CD8-positive, alpha-beta memory T cell (primary cell): ENCODE data around the gene ARHGAP26. TPM values are rescaled to one million over a fixed set of nuclear protein-coding genes. Genes with fewer than 3 reads are reported as not detected.

Source experiments
- CTCF ChIA-PET: fragments of 350-600 bp; sonication (Branson Sonifier 250); formaldehyde crosslinking; loops from one replicate; lab custom pipeline; 2021; ENCODE audit warnings: antibody characterized with exemption; lab: Charles Lee
- POLR2A ChIA-PET: fragments of 350-600 bp; sonication (Branson Sonifier 250); formaldehyde crosslinking; loops from one replicate; lab custom pipeline; 2021; ENCODE audit warnings: antibody characterized with exemption; lab: Charles Lee
- DNase-seq, 5 donors: peaks; one replicate each; pipeline versions ENCODE4 v3.0.0 to v3.0.0-alpha.2; 2020 to 2022; ENCODE audit warnings: mixed read lengths in 1 of 5
- H3K27ac ChIP-seq: one replicate; pipeline ENCODE4 v1.7.0; 2013; ENCODE audit warnings: low read depth, mild to moderate bottlenecking, low read length, moderate library complexity
- H3K27me3 ChIP-seq: 2 replicates; pipeline ENCODE4 v1.7.0; 2013; ENCODE audit warnings: low read length, mild to moderate bottlenecking; ENCODE audit not compliant: insufficient read depth, poor library complexity, severe bottlenecking
- H3K36me3 ChIP-seq: 2 replicates; pipeline ENCODE4 v1.7.0; 2013; ENCODE audit warnings: mild to moderate bottlenecking, low read length, moderate library complexity; ENCODE audit not compliant: insufficient read depth
- H3K4me1 ChIP-seq: 2 replicates; pipeline ENCODE4 v1.7.0; 2013; ENCODE audit warnings: mild to moderate bottlenecking, low read length, moderate library complexity; ENCODE audit not compliant: insufficient read depth
- H3K4me3 ChIP-seq: 2 replicates; pipeline ENCODE4 v1.7.0; 2013; ENCODE audit warnings: mild to moderate bottlenecking, low read length
- H3K9me3 ChIP-seq: 2 replicates; pipeline ENCODE4 v1.7.0; 2013; ENCODE audit warnings: mild to moderate bottlenecking, low read length
- H3K27ac Mint-ChIP-seq, 8 donors: one replicate each; pipeline ENCODE4 v1.8.0; 2020 to 2021; ENCODE audit warnings: mixed read lengths in 8 of 8, mild to moderate bottlenecking in 6 of 8, inconsistent platforms in 3 of 8, moderate library complexity in 3 of 8
- H3K27me3 Mint-ChIP-seq, 2 donors: one replicate each; pipeline ENCODE4 v1.8.0; 2020 to 2021; ENCODE audit warnings: mixed read lengths in 2 of 2, mild to moderate bottlenecking in 1 of 2, moderate library complexity in 1 of 2
- H3K36me3 Mint-ChIP-seq, 3 donors: one replicate each; pipeline ENCODE4 v1.8.0; 2020 to 2021; ENCODE audit warnings: mixed read lengths in 3 of 3, inconsistent platforms in 1 of 3, mild to moderate bottlenecking in 1 of 3
- H3K4me1 Mint-ChIP-seq, 3 donors: one replicate each; pipeline ENCODE4 v1.8.0; 2020 to 2021; ENCODE audit warnings: mixed read lengths in 3 of 3, inconsistent platforms in 1 of 3, mild to moderate bottlenecking in 1 of 3
- H3K4me3 Mint-ChIP-seq, 7 donors: one replicate each; pipeline ENCODE4 v1.8.0; 2020 to 2021; ENCODE audit warnings: mixed read lengths in 7 of 7, mild to moderate bottlenecking in 6 of 7, moderate library complexity in 4 of 7, inconsistent platforms in 2 of 7
- H3K9me3 Mint-ChIP-seq, 5 donors: one replicate each; pipeline ENCODE4 v1.8.0; 2020 to 2022; ENCODE audit warnings: mixed read lengths in 5 of 5, mild to moderate bottlenecking in 3 of 5, moderate library complexity in 2 of 5, inconsistent platforms in 1 of 5
- polyA plus RNA-seq: library from polyadenylated mRNA; unstranded; fragments of 300-500 nt; fragmentation: Illumina TruSeq; gene quantifications from one replicate; pipeline ENCODE4 v1.2.3, GENCODE V29; 2021
- total RNA-seq, 2 experiments: library from RNA; stranded (reverse); gene quantifications; one replicate each; pipeline ENCODE4 v1.2.3, GENCODE V29; 2021

Gene ARHGAP26
- total and polyA plus RNA-seq, 3 experiments from 2014 or later = 16.7 to 37.1 (median 19.7) TPM

DNA sequence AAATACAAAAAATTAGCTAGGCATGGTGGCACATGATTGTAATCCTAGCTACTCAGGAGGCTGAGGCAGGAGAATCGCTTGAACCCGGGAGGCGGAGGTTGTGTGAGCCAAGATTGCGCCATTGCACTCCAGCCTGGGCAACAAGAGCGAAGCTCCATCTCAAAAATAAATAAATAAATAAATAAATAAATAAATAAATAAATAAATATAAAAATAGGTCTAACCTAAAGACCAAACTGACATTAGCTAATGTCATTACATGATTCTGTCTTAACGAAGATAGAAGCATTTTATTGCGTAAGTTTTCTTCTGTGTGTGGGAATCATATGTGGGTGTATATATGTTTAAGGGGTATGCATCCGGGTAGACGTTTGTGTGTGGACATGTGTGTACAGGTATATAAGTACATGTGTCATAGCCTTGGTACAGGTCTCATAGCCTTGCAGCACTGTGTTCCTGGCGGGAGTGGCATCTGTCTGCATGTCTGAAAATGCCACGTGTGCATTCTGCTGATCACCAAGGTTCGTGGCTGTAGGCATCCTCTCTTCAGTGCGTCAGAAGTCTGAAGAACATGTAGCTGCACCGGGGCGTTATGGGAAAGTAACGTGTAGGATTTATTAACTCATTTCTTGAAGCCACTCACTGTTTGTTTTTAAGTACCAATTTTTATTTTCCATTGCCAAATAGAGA, 335.2 kb downstream of the ARHGAP26 start:
- no peaks in the 10 kb centered on the region for H3K4me1 ChIP-seq

DNA sequence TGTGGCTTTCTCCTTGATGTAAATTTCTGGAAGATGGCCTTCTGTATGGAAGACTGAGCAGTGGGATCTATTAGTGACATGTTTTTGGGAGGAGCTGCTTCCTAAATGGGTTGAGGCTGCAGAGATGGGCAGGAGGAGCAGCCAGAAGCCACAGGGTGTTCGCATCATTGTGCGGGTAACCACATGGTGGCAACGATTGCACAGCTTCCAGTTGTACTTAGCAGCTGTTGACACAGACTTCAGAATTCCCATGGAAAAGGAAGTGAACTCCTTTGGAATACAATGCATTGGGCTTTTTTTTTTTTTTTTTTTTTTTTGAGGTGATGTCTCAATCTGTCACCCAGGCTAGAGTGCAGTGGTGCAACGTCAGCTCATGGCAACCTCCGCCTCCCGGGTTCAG, 336.0 kb downstream of the ARHGAP26 start:
- Mint-ChIP-seq H3K4me1 (peaks cover 20 to 26% (median 23%) of the 10 kb centered on the region in 3 donors), H3K9me3 (no peaks in the 10 kb centered on the region), H3K4me3 (no peak overlapping the region), H3K27ac (no peak overlapping the region), H3K27me3 (no peaks in the 10 kb centered on the region), H3K36me3 (peaks cover 0 to 33% (median 23%) of the 10 kb centered on the region in 3 donors)
- POLR2A ChIA-PET = interaction anchor here (0.6 kb wide), 1 partner anchor 100 kb away, joined by 4 read pairs; no protein-coding TSS in a partner anchor
- Histone ChIP-seq H3K4me3 (no peak overlapping the region), H3K27me3 (no peaks in the 10 kb centered on the region), H3K36me3 (no peaks in the 10 kb centered on the region), H3K4me1 (no peaks in the 10 kb centered on the region), H3K9me3 (no peaks in the 10 kb centered on the region), H3K27ac (no peak overlapping the region)
- no peak for DNase-seq
- CTCF ChIA-PET = no interaction called here

More for the DNA sequence above, 335.2 kb downstream of the ARHGAP26 start:
- POLR2A ChIA-PET = interaction anchor here (0.6 kb wide), 1 partner anchor 100 kb away, joined by 4 read pairs; no protein-coding TSS in a partner anchor
- no peaks in the 10 kb centered on the region for H3K9me3 ChIP-seq
- CTCF ChIA-PET = no interaction called here
- peaks cover 28 to 35% (median 31%) of the 10 kb centered on the region in 3 donors for H3K4me1 Mint-ChIP-seq
- no peaks in the 10 kb centered on the region for H3K9me3 Mint-ChIP-seq
- no peak for DNase-seq
- no peaks in the 10 kb centered on the region for H3K36me3 ChIP-seq
- no peaks in the 10 kb centered on the region for H3K27me3 Mint-ChIP-seq
- H3K4me3 Mint-ChIP-seq = no peak overlapping the region
- no peak overlapping the region for H3K27ac ChIP-seq
- H3K27me3 ChIP-seq = no peaks in the 10 kb centered on the region
- H3K4me3 ChIP-seq = no peak overlapping the region
- peak overlapping the region in 2 of 8 donors; percentile 18 to 72 for H3K27ac Mint-ChIP-seq
- H3K36me3 Mint-ChIP-seq = peaks cover 0 to 34% (median 23%) of the 10 kb centered on the region in 3 donors

DNA sequence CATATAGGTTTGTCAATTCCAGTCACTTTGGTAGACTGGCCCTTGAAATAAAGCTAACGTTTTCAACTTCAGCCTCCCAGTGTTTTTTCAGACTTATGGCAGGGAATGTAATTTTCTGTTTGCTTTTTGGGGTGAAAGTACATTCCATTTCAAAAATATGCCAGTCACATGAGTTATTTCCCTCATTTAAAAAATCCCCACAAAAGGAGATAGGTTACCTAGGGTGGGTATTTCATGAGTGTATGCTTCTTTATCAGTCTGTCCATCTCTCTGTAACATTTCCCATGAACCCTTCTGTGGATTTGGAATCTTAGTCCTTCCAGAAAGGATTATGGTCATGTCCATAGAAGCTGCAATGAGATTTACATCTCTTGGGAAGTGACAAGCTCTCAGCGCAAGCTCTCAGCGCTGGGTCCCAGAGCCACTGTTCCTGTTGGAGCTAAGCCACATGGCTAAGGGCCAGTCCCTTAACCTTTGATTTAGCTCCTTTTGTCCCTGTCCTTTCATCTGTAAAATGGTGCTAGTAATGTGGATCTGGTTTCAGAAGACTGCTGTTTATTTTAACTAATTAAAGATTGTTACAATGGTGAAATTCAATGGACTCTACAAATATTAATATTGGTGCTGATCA, 338.4 kb downstream of the ARHGAP26 start:
- Histone ChIP-seq H3K9me3 (no peaks in the 10 kb centered on the region), H3K27me3 (no peaks in the 10 kb centered on the region), H3K4me1 (no peaks in the 10 kb centered on the region), H3K4me3 (no peak overlapping the region), H3K27ac (no peak overlapping the region), H3K36me3 (no peaks in the 10 kb centered on the region)
- Mint-ChIP-seq H3K27me3 (no peaks in the 10 kb centered on the region), H3K9me3 (no peaks in the 10 kb centered on the region), H3K36me3 (peaks cover 7 to 19% (median 11%) of the 10 kb centered on the region in 3 donors), H3K4me1 (peaks cover 13 to 18% (median 16%) of the 10 kb centered on the region in 3 donors), H3K4me3 (no peak overlapping the region), H3K27ac (no peak overlapping the region)
- ChIA-PET POLR2A (no interaction called here), CTCF (no interaction called here)
- DNase-seq = no peak

DNA sequence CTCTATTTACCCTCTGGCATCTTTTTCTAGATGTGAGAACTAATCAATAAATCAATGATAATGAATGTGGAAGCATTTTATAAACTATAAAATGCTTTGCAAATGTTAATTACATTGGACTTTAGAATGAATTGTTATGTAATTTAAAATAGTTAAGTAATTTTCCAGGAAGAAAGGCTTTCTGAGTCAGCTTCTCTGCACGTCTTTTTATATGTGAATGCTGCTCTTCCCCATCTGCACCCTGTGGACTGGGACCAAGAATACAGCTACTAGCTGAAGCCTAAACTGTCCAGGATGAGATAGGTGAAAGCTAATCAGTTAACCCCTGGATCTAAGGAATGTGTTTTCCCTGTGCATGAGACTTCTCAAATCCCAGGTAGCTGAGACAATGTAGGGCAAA, 340.4 kb downstream of the ARHGAP26 start:
- H3K4me1 ChIP-seq = no peaks in the 10 kb centered on the region
- no peak overlapping the region for H3K27ac Mint-ChIP-seq
- H3K27ac ChIP-seq = no peak overlapping the region
- no peaks in the 10 kb centered on the region for H3K9me3 ChIP-seq
- H3K4me3 ChIP-seq = no peak overlapping the region
- H3K36me3 Mint-ChIP-seq = peaks cover 7 to 16% (median 11%) of the 10 kb centered on the region in 3 donors
- H3K4me1 Mint-ChIP-seq = peaks cover 12 to 18% (median 13%) of the 10 kb centered on the region in 3 donors
- ChIA-PET POLR2A (no interaction called here), CTCF (no interaction called here)
- H3K9me3 Mint-ChIP-seq = no peaks in the 10 kb centered on the region
- no peak overlapping the region for H3K4me3 Mint-ChIP-seq
- no peaks in the 10 kb centered on the region for H3K27me3 ChIP-seq
- no peaks in the 10 kb centered on the region for H3K27me3 Mint-ChIP-seq
- no peak for DNase-seq
- no peaks in the 10 kb centered on the region for H3K36me3 ChIP-seq

DNA sequence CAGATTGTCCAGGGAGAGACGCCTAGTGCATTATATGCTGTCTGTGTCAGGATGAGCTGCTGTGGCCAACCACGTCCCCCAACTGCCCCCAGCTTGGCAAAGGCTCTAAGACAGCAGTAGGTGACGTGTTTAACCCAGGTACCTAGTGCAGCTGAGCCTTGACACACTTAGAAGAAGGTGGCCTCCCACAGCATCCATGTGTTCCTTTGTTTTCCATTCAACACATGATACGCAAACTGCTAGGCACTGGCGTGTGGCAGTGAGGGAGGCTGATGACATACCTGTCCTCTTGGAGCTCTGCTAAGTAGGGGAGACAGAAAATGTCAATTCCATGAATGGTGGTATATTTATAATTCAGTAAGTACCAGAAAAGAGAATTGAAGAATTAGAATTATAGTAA, 341.6 kb downstream of the ARHGAP26 start:
- Mint-ChIP-seq H3K4me3 (no peak overlapping the region), H3K27me3 (no peaks in the 10 kb centered on the region), H3K36me3 (peaks cover 10 to 18% (median 12%) of the 10 kb centered on the region in 3 donors), H3K27ac (peak overlapping the region in 1 of 8 donors; percentile 17), H3K9me3 (no peaks in the 10 kb centered on the region), H3K4me1 (peaks cover 6 to 11% (median 9%) of the 10 kb centered on the region in 3 donors)
- no peaks in the 10 kb centered on the region for H3K4me1 ChIP-seq
- H3K36me3 ChIP-seq = no peaks in the 10 kb centered on the region
- ChIA-PET POLR2A (no interaction called here), CTCF (no interaction called here)
- no peaks in the 10 kb centered on the region for H3K9me3 ChIP-seq
- H3K27ac ChIP-seq = no peak overlapping the region
- H3K27me3 ChIP-seq = no peaks in the 10 kb centered on the region
- DNase-seq = no peak
- no peak overlapping the region for H3K4me3 ChIP-seq

DNA sequence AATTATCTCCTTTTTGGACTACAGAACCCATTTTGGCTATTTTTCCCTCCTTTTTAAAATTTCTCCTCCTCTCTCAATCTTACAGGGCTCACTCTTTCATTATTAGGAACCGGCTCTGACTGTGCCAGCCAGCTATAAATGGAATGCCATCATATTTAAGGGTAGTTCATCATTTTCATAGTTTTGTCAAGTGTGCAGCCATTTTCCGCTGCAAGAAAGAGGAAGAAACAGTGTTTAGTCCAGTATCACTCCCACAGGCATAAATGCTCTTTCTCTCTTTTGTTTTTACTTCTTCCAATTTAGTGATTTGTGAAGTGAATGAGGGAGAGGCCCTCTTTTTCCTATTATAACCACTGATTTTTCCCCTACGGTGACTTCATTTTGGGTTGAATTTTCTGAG, 343.3 kb downstream of the ARHGAP26 start:
- ChIA-PET CTCF (interaction anchor here (0.7 kb wide), 1 partner anchor 12 kb away, joined by 3 read pairs; no protein-coding TSS in a partner anchor), POLR2A (no interaction called here)
- H3K27me3 Mint-ChIP-seq = no peaks in the 10 kb centered on the region
- no peak overlapping the region for H3K4me3 Mint-ChIP-seq
- Histone ChIP-seq H3K4me1 (no peaks in the 10 kb centered on the region), H3K4me3 (no peak overlapping the region), H3K27me3 (no peaks in the 10 kb centered on the region), H3K36me3 (no peaks in the 10 kb centered on the region), H3K27ac (no peak overlapping the region), H3K9me3 (no peaks in the 10 kb centered on the region)
- H3K4me1 Mint-ChIP-seq = peaks cover 12 to 19% (median 15%) of the 10 kb centered on the region in 3 donors
- DNase-seq = no peak
- peaks cover 10 to 23% (median 14%) of the 10 kb centered on the region in 3 donors for H3K36me3 Mint-ChIP-seq
- H3K27ac Mint-ChIP-seq = peak overlapping the region in 1 of 8 donors; percentile 10
- no peaks in the 10 kb centered on the region for H3K9me3 Mint-ChIP-seq

DNA sequence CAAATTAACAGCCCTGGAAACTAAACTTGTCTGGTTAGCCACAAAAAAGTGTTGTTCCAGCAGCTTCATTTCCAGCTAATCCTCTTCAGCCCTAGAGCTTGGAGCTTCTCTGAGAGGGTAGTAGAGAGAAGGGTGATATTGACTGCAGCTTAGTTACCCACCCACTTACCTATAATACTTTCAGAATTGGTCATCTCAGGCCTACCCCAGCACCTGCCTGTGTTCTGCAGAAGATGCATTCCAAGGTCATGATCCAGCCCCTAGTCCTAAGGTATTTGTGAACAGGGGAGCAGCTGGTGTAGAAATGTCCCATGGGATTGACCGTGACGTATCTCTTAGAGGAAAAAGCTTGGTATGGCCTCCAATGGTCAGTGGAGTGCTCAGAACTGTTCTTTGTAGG, 344.3 kb downstream of the ARHGAP26 start:
- H3K4me1 ChIP-seq = no peaks in the 10 kb centered on the region
- no peaks in the 10 kb centered on the region for H3K36me3 ChIP-seq
- H3K27ac Mint-ChIP-seq = peak overlapping the region in 1 of 8 donors; percentile 78
- H3K4me3 ChIP-seq = no peak overlapping the region
- no peaks in the 10 kb centered on the region for H3K9me3 ChIP-seq
- H3K36me3 Mint-ChIP-seq = peaks cover 10 to 23% (median 14%) of the 10 kb centered on the region in 3 donors
- no peaks in the 10 kb centered on the region for H3K27me3 ChIP-seq
- no peaks in the 10 kb centered on the region for H3K9me3 Mint-ChIP-seq
- CTCF ChIA-PET = no interaction called here
- POLR2A ChIA-PET = no interaction called here
- H3K27me3 Mint-ChIP-seq = no peaks in the 10 kb centered on the region
- H3K4me3 Mint-ChIP-seq = no peak overlapping the region
- no peak for DNase-seq
- H3K4me1 Mint-ChIP-seq = peaks cover 20 to 27% (median 22%) of the 10 kb centered on the region in 3 donors
- no peak overlapping the region for H3K27ac ChIP-seq

DNA sequence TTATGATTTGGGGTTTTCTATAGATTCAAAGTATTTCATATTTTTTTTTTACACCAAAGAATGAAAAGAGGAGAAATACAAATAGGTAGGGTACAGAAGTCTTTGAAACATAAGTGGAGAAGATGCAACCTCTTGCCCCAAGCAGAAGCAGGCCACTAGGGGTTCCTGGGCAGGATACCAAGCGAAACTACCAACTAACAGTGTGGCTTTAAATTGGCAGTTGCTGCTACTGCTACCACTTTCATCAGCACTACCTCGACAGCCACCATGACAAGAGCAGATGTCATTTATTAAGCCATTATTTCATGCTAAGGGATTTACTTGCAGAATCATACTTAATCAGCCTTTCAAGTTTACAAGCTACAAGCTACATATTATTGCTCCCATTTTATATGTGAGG, 345.2 kb downstream of the ARHGAP26 start:
- no peaks in the 10 kb centered on the region for H3K27me3 Mint-ChIP-seq
- ChIA-PET POLR2A (no interaction called here), CTCF (no interaction called here)
- Histone ChIP-seq H3K36me3 (no peaks in the 10 kb centered on the region), H3K4me1 (no peaks in the 10 kb centered on the region), H3K27ac (no peak overlapping the region), H3K4me3 (no peak overlapping the region), H3K27me3 (no peaks in the 10 kb centered on the region), H3K9me3 (no peaks in the 10 kb centered on the region)
- no peaks in the 10 kb centered on the region for H3K9me3 Mint-ChIP-seq
- DNase-seq = no peak
- H3K27ac Mint-ChIP-seq = no peak overlapping the region
- H3K4me3 Mint-ChIP-seq = no peak overlapping the region
- peaks cover 10 to 18% (median 12%) of the 10 kb centered on the region in 3 donors for H3K36me3 Mint-ChIP-seq
- peaks cover 28 to 35% (median 29%) of the 10 kb centered on the region in 3 donors for H3K4me1 Mint-ChIP-seq
